Stomach (tissue), 9 donors: ENCODE data around the gene ZMIZ1. TPM values are rescaled to one million over a fixed set of nuclear protein-coding genes. Genes with fewer than 3 reads are reported as not detected.
A peak's percentile ranks its signal among the peaks of the same experiment; 100 is the strongest.

ENCODE experiments used
- DNase-seq, 2 donors: peaks; one replicate each; pipeline versions ENCODE4 v3.0.0 to v3.0.0-alpha.2; 2013 to 2019
- H3K27ac ChIP-seq, 5 donors: fragments of 200-600 bp in 4 of 5; sonication (generic) in 4 of 5; one replicate each; pipeline ENCODE4 v1.5.1; 2013 to 2019; ENCODE audit warnings: mild to moderate bottlenecking in 1 of 5, moderate library complexity in 1 of 5
- H3K27me3 ChIP-seq, 3 donors: fragments of 200-600 bp; sonication (generic); one replicate each; pipeline ENCODE4 v1.5.1; 2017 to 2019; ENCODE audit warnings: mixed run types in 1 of 3
- H3K36me3 ChIP-seq, 4 donors: fragments of 200-600 bp; sonication (generic); 1 replicate in 3 of 4; 2 replicates in 1 of 4; pipeline ENCODE4 v1.5.1; 2016 to 2019
- H3K4me1 ChIP-seq, 4 donors: fragments of 200-600 bp; sonication (generic); one replicate each; pipeline ENCODE4 v1.5.1; 2016 to 2019
- H3K4me3 ChIP-seq, 4 donors: fragments of 200-600 bp; sonication (generic) in 3 of 4; one replicate each; pipeline ENCODE4 v1.5.1; 2016 to 2019; ENCODE audit warnings: mild to moderate bottlenecking in 1 of 4
- H3K9me3 ChIP-seq, 4 donors: fragments of 200-600 bp; sonication (generic); one replicate each; pipeline ENCODE4 v1.5.1; 2016 to 2019
- EP300 ChIP-seq: sonication (generic); formaldehyde crosslinking; IDR thresholded peaks from one replicate; pipeline ENCODE4 v1.6.1; 2017; ENCODE audit warnings: antibody characterized with exemption
- POLR2A ChIP-seq, 4 donors: fragments of 450-650 bp; IDR thresholded peaks; one replicate each; pipeline ENCODE4 v1.6.1; 2016; ENCODE audit warnings: antibody characterized with exemption in 4 of 4, control low read depth in 2 of 4, mild to moderate bottlenecking in 1 of 4, moderate library complexity in 1 of 4
- POLR2AphosphoS5 ChIP-seq, 3 donors: sonication (generic); formaldehyde crosslinking; IDR thresholded peaks; one replicate each; pipeline ENCODE4 v1.6.1; 2016; ENCODE audit warnings: antibody characterized with exemption in 3 of 3
- WGBS, 5 donors: extraction: QIAGEN DNeasy Blood & Tissue Kit in 3 of 5; methylation state at CpG; one replicate each; pipeline versions ENCODE4 v1.1.5 to v1.1.7; 2013 to 2018; 5-methylcytosine and 5-hydroxymethylcytosine counted together
- intact Hi-C: fragments of 100-400 bp; cut with DNase I; formaldehyde crosslinking; loops from one replicate; pipeline ENCODE4 v1.15.1; 2023; ENCODE audit warnings: low total_unique reads
- polyA plus RNA-seq, 3 donors: library from polyadenylated mRNA; stranded (reverse); fragments of 200-250 nt; gene quantifications; one replicate each; pipeline ENCODE4 v1.2.3, GENCODE V29; 2013
- total RNA-seq, 5 donors: library from RNA; depleted of rRNA; stranded (reverse); fragments of >200 nt; gene quantifications; one replicate each; pipeline versions ENCODE4 v1.1.0 to v1.2.3, GENCODE V29; 2014 to 2016
- TF ChIP-seq, protein P1 (sequence below), 7 experiments: fragments of 450-650 bp in 4 of 7; fragments of 200-600 bp in 3 of 7; sonication (generic) in 3 of 7; IDR thresholded peaks; one replicate each; pipeline ENCODE4 v1.5.1; 2016 to 2019; ENCODE audit warnings: antibody characterized with exemption in 7 of 7, control low read depth in 2 of 7, mild to moderate bottlenecking in 1 of 7
- donor health status: healthy with polysubstance abuse.
- donor health status: Bipolar disorder and iron deficiency.
- donor health status: healthy.

Gene ZMIZ1
- total and polyA plus RNA-seq, 8 donors: 17.7 to 103 (median 26.3) TPM

DNA sequence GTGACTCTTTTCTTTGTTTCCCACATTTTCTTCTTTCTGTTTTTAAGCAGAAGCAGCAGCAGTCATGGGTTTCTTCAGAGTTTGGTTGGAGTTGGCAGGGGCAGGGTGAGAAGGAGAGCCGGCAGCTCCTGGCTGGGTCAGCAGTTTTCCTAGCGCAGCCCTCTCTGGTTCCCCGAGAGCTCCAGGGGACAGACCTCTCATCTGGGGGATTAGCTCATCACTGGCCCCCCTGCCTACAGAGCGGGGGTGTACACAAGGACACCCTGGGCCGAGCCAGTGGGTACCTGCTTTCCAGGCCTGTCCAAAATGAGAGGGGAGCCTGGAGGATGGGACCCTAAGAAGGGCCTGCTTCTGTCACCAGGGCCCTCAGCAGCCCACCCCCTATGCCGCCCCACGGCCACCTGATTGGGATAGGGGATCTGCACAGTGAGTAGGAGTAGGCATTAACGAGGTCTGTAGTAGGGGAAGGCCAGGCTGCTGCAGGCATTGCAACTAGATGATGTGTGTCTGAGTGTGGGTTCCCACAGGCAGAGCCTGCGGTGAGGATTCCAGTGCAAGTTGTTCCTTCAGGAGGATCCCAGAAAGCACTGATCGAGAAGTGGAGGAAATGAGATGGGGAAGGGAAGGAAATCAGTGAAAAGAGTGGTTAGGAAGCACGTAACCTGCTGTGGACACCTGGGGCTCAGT, 155.6 kb downstream of the ZMIZ1 start:
- H3K36me3 ChIP-seq: peaks cover 17 to 85% (median 52%) of the 10 kb centered on the region in 4 donors
- H3K4me1 ChIP-seq: peaks cover 40 to 78% (median 52%) of the 10 kb centered on the region in 4 donors
- H3K9me3 ChIP-seq: no peaks in the 10 kb centered on the region
- intact Hi-C loops: no loop called here
- peak overlapping the region in 4 of 5 donors; percentile 72 to 89 (median 81) for H3K27ac ChIP-seq
- TF ChIP-seq POLR2AphosphoS5 (IDR thresholded peaks at IDR 0.05) (no peak), POLR2A (IDR thresholded peaks at IDR 0.05) (no peak), EP300 (no peak)
- TF ChIP-seq, protein P1, sequence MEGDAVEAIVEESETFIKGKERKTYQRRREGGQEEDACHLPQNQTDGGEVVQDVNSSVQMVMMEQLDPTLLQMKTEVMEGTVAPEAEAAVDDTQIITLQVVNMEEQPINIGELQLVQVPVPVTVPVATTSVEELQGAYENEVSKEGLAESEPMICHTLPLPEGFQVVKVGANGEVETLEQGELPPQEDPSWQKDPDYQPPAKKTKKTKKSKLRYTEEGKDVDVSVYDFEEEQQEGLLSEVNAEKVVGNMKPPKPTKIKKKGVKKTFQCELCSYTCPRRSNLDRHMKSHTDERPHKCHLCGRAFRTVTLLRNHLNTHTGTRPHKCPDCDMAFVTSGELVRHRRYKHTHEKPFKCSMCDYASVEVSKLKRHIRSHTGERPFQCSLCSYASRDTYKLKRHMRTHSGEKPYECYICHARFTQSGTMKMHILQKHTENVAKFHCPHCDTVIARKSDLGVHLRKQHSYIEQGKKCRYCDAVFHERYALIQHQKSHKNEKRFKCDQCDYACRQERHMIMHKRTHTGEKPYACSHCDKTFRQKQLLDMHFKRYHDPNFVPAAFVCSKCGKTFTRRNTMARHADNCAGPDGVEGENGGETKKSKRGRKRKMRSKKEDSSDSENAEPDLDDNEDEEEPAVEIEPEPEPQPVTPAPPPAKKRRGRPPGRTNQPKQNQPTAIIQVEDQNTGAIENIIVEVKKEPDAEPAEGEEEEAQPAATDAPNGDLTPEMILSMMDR (IDR thresholded peaks at IDR 0.05): no peak
- DNase-seq: peak in 1 of 2 donors; percentile 41
- 86 to 92% (median 90%) methylated on average over 7 to 11 of the region's 11 CpGs for WGBS, 5 donors
- H3K4me3 ChIP-seq: no peak overlapping the region
- no peaks in the 10 kb centered on the region for H3K27me3 ChIP-seq

DNA sequence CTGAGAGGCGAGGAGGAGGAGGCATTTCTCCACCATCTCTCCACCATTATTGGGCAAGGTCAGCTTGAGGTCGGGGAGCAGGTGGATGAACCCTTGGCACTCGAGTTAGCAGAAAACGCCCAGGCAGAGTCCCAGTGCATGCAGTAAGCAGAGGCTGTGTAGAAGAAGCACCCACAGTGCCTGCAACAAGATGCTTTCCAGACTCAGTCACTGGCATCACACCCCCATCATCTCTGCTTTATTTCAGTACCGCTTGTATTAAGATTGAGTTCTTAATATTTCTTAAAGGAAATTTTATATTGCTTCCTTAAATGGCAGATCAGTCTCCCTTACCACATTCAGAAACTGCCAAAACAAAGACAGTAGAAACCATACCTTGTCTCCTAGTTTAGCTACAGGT, 156.2 kb downstream of the ZMIZ1 start:
- no peak for DNase-seq
- intact Hi-C loops: no loop called here

DNA sequence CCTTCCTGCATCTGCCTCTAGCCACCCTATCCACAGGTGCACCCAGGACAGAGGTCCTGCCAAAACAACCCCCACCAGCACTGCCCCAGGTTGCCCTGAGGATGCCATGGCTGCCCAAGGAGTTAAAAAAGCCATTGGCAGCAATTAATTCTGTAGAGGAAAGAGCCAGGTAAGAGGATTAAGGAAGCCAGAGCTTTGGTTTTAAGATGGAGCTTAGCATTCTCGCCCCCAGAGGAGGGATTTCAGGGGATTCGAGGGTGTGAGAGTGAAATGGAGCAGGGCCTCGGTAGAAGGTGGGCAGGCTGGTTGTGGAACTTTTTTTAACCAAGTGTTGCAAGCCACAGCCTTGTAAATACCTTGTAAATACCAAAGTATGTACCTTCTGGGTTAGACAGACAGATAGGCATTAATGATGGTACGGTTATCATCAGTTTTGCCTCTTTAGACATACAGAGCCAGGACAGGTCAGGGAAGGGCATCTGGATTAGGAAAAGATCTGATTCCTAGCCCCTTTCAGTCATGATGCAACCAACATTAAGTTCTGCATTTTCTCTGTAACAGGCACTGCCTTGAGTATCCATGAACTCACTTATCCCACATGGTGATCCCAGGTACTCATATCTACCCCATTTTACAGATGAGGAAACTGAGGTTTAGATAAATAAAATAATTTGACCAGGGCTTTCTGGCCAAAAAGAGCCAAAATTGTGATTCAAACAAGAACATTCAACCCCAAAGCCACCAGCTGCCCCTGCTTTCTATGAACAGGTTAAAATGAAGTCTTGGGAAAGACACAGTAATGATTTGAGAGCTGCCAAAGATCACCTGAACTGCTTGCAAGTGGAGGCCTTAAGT, 157.9 kb downstream of the ZMIZ1 start:
- peaks cover 21 to 69% (median 36%) of the 10 kb centered on the region in 4 donors for H3K4me1 ChIP-seq
- no peak overlapping the region for H3K27ac ChIP-seq
- H3K36me3 ChIP-seq: peaks cover 22 to 87% (median 68%) of the 10 kb centered on the region in 4 donors
- H3K27me3 ChIP-seq: no peaks in the 10 kb centered on the region
- H3K4me3 ChIP-seq: no peak overlapping the region
- intact Hi-C loops: no loop called here
- DNase-seq: no peak
- H3K9me3 ChIP-seq: no peaks in the 10 kb centered on the region
- TF ChIP-seq POLR2A (IDR thresholded peaks at IDR 0.05): no peak
- TF ChIP-seq EP300: no peak
- no peak for TF ChIP-seq POLR2AphosphoS5 (IDR thresholded peaks at IDR 0.05)
- TF ChIP-seq, protein P1 (IDR thresholded peaks at IDR 0.05): no peak
- WGBS, 5 donors: 78 to 95% (median 91%) methylated on average over 4 of the region's 4 CpGs

More for the DNA sequence above, 156.2 kb downstream of the ZMIZ1 start:
- H3K27me3 ChIP-seq: no peaks in the 10 kb centered on the region
- peaks cover 37 to 76% (median 49%) of the 10 kb centered on the region in 4 donors for H3K4me1 ChIP-seq
- H3K9me3 ChIP-seq: no peaks in the 10 kb centered on the region
- WGBS, 5 donors: 74 to 91% (median 81%) methylated on average over 5 of the region's 5 CpGs
- H3K4me3 ChIP-seq: no peak overlapping the region
- TF ChIP-seq POLR2AphosphoS5 (IDR thresholded peaks at IDR 0.05): no peak
- no peak for TF ChIP-seq EP300
- TF ChIP-seq, protein P1 (IDR thresholded peaks at IDR 0.05): no peak
- TF ChIP-seq POLR2A (IDR thresholded peaks at IDR 0.05): no peak
- H3K36me3 ChIP-seq: peaks cover 19 to 85% (median 54%) of the 10 kb centered on the region in 4 donors
- peak overlapping the region in 3 of 5 donors; percentile 72 to 89 (median 85) for H3K27ac ChIP-seq

DNA sequence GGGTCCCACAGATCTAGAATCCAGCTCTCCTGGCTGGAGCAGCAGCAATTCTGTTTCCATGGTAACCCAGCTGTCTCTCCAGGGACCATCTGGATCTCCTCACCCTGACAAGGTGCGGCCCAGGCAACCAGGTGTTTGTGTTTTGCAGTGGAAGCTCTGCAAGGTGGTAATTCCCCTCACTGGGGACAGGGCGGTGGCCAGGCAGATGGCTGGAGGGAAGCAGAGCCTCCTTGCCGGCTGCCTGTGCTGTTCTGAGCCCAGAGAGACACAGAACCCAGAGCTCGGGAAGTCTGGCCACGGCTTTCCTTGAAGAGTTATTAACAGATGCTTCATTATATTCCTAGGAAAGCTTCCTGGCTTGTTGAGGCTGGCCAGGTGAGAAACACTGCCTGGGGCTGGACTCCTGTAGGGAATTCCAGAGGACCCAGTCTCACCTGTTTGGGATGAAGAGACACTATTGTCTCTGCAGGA, 160.3 kb downstream of the ZMIZ1 start:
- 58 to 81% (median 74%) methylated on average over 4 to 5 of the region's 5 CpGs for WGBS, 5 donors
- no peaks in the 10 kb centered on the region for H3K9me3 ChIP-seq
- H3K27ac ChIP-seq: no peak overlapping the region
- peaks cover 0 to 60% (median 27%) of the 10 kb centered on the region in 4 donors for H3K4me1 ChIP-seq
- no peak for TF ChIP-seq EP300
- intact Hi-C loops: no loop called here
- DNase-seq: peak in 1 of 2 donors; percentile 74
- H3K4me3 ChIP-seq: no peak overlapping the region
- H3K27me3 ChIP-seq: no peaks in the 10 kb centered on the region
- H3K36me3 ChIP-seq: peaks cover 22 to 84% (median 76%) of the 10 kb centered on the region in 4 donors
